Mononuclear cell (primary cell): ENCODE results near the gene PRDM1. TPM values are rescaled to one million over a fixed set of nuclear protein-coding genes. Genes with fewer than 3 reads are reported as not detected.

Source experiments
- H3K27me3 ChIP-seq: 2 replicates; pipeline ENCODE4 v1.6.0; 2011; ENCODE audit warnings: low read length, control low read depth; ENCODE audit not compliant: insufficient read depth
- H3K4me1 ChIP-seq: 2 replicates; pipeline ENCODE4 v1.5.1; 2011; ENCODE audit warnings: mild to moderate bottlenecking, low read length, control low read depth; ENCODE audit not compliant: insufficient read depth
- H3K4me3 ChIP-seq: 2 replicates; pipeline ENCODE4 v1.5.1; 2011; ENCODE audit warnings: mild to moderate bottlenecking, low read length, moderate library complexity
- H3K9me3 ChIP-seq: 2 replicates; pipeline ENCODE4 v1.5.1; 2011; ENCODE audit warnings: low read depth, mild to moderate bottlenecking, control low read depth, low read length
- total RNA-seq: library from RNA; depleted of rRNA; stranded (reverse); fragments of >200 nt; gene quantifications from one replicate; pipeline ENCODE4 v1.2.3, GENCODE V29; 2012

The PRDM1 gene
- total RNA-seq, 1 donor = 87.0 TPM

DNA sequence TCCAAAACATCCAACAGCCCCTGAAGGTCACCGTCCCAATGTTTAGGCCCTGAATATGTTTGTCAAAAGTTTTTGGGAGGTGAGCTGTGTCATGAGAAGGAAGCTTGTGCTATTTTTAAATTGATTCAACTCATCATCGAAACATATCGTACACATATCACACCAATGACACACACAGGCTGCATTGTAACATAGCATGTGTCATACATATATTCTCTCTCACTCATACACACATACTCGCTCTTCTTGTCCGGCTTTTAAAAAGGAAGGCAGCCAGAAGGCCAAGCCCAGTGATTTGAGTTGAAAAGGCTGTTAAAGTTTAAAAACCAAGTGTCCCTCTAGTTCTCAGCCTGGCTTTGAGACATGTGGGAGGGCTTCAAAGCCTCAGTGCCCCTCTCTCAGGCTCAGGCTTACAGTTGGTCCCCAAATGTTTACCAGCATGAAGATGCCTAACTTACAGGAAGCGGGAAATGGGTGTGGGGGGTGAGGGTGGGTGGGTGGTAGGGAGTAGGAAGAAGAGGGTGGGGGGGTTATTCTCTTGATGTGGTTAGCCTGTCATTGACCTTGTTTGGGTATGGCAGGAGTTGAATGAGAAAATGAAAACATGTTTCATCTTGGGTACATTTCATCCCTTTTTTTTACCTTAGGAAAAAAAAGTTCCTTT lies 3.3 kb upstream of the PRDM1 start:
- H3K4me3 ChIP-seq = no peak overlapping the region
- peaks cover 46% of the 10 kb centered on the region for H3K4me1 ChIP-seq

DNA sequence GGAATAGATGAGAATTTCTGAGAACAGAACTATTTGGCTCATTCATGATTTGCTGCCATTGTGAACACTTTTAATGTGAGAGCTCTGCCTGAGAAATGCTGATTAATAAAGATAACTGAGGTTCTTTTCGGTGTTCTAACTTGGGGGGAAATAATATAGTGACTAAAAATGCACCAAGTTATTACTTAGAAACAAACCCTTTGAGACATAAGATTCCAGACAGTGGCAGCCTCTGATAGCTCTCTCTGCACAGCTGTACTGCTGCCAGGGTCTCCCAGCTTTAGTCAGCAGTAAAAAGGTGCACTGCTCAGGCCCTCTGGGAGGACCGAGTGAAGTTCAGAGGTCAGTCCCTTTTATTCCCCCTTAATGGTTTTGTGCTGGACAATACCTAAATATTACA lies 2.5 kb upstream of the PRDM1 start:
- Histone ChIP-seq H3K27me3 (peaks cover 7% of the 10 kb centered on the region), H3K4me3 (no peak overlapping the region), H3K9me3 (no peaks in the 10 kb centered on the region), H3K4me1 (peaks cover 53% of the 10 kb centered on the region)

More for the DNA sequence above, 3.3 kb upstream of the PRDM1 start:
- Histone ChIP-seq H3K9me3 (no peaks in the 10 kb centered on the region), H3K27me3 (peaks cover 7% of the 10 kb centered on the region)

DNA sequence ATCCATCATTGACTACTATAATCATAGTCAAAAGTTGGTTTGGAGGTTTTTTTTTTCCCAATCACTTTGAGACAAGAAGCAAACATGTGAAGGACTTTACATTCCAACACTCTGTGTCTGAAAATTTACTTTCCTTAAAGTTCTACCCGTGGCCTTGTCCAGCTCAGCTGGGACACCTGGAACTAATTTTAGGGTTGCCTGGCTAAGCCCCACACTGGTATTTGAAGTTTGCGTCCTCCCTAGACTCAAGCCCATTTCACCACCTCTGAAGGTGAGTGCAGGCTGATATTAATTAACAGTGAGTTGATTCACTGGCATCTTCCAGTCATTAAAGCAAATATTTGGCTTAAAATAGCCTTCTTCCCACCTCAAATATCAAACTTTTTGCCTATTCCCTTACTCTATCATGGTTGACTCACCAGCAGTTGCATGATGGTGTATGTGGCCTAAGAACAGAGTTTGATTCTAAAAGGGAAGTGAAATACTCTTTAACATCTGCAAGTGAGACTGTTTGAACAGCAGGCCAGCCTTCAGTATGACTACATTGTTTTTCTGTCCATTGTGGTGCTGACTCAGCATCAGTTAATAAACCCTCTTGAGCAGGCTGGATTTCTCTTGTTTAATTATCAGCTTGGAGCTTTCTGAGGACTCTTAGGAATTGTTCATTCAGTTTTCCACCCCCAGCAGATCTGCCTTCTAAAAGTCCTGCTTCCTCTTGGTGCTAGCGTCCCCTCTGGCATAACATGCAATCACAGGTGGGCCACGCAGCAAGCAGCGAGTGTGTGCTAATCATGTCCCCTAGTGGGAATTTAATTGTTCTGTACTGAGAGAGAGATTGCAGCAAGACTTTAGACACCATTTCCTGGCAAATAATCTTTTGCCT lies 1.8 kb upstream of the PRDM1 start:
- H3K9me3 ChIP-seq = no peaks in the 10 kb centered on the region
- H3K4me3 ChIP-seq = no peak overlapping the region
- peaks cover 9% of the 10 kb centered on the region for H3K27me3 ChIP-seq
- H3K4me1 ChIP-seq = peaks cover 60% of the 10 kb centered on the region

DNA sequence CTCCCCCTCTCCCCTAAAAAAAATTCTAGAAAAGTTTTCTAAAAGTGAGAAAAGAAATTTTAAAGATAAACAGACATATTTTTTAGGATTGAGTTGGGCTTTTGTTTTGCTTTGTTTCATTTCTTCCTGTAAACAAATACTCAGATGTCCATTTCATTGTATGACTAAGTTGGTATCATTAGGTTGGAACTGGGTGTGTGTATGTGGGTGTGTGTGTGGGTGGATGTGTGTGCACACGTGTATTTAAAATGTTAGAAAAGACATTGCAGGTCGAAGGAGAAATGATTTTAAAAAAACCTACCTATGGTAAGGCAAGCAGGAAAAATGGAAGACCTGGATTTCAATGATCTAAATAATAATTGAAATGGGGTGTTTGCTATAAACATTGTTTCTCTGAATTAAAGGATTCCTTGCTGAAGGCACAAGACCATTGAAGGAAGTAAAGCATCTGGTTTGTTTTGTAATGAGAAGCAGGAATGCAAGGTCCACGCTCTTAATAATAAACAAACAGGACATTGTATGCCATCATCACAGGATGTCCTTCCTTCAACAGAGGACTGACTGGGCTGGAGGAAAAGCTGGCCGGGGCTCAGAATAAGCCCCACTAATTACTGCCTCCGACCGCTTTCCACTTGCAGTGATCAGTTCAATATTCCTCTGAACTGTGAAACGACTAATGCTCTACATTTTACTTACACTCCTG lies 996 bp upstream of the PRDM1 start:
- H3K27me3 ChIP-seq = peaks cover 9% of the 10 kb centered on the region
- no peak overlapping the region for H3K4me3 ChIP-seq
- peaks cover 67% of the 10 kb centered on the region for H3K4me1 ChIP-seq
- H3K9me3 ChIP-seq = no peaks in the 10 kb centered on the region

DNA sequence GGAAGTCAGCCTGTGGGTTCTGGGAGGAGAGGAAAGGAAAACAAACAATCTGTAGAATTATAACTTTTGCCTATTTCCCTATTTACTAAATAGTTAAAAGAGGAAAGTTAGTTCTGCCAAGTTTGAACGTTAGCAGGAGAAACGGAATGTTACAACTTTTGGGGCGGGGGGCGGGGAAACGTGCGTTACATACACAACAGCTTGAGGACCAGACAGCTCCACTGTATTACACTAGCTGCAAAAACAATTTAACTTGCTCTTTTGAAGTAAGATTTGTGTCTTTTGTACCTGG lies 498 bp upstream of the PRDM1 start:
- H3K4me1 ChIP-seq = peaks cover 69% of the 10 kb centered on the region

DNA sequence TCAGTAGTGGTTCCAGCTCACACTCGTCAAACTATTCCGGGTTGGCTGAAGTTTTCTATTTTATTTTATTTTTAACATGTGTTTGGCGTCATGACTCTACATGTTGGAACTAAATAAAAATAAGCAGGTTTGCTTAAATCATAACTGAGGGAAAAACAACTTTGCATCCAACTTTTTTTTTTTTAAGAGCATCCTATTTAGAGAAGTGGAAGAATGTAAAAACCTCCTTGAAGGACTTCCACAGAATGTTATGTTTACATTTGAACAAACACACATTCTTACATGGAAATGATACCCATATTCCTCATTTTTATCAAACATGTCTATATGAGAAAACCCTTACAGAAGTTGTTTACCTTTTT lies 659 bp downstream of the PRDM1 start:
- Histone ChIP-seq H3K4me1 (peaks cover 69% of the 10 kb centered on the region), H3K27me3 (peaks cover 9% of the 10 kb centered on the region), H3K9me3 (no peaks in the 10 kb centered on the region), H3K4me3 (peak overlapping the region; percentile 53)

More for the DNA sequence above, 498 bp upstream of the PRDM1 start:
- Histone ChIP-seq H3K9me3 (no peaks in the 10 kb centered on the region), H3K27me3 (peaks cover 9% of the 10 kb centered on the region), H3K4me3 (peak overlapping the region; percentile 53)

DNA sequence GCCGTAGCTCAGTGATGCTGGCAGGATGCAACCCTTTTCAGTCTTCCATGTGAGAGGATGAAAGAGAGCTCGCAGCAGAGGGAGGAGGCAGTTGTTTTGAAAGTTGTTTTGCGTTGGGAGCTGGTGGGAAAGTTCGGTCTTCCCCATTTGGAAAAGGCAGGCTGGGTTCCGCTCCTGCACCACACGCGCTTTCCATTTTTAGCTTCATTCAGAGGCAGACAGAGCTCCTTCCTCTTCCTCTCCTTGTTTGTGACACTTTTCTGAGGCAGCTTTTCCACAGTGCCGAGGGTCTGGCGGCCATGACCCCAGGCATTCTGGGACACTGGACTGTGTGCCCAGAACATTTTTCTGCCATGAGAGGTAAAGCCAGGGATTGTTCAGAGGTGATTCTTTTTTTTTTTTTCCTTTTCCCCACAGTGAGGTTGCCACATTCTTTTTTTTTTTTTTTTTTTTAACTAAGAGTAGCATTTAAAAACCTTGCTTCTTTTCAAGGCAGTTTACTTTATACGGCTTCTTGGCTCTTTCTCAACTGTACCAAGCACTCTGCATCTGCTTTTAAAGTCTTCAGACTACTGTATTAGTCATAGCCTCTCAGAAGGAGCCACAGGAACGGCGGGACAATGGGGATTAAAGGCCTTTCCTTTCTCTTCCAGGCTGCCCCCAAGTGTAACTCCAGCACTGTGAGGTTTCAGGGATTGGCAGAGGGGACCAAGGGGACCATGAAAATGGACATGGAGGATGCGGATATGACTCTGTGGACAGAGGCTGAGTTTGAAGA lies 1.6 kb downstream of the PRDM1 start:
- H3K9me3 ChIP-seq = no peaks in the 10 kb centered on the region
- H3K4me3 ChIP-seq = peak overlapping the region; percentile 53
- H3K4me1 ChIP-seq = peaks cover 72% of the 10 kb centered on the region
- peaks cover 9% of the 10 kb centered on the region for H3K27me3 ChIP-seq

DNA sequence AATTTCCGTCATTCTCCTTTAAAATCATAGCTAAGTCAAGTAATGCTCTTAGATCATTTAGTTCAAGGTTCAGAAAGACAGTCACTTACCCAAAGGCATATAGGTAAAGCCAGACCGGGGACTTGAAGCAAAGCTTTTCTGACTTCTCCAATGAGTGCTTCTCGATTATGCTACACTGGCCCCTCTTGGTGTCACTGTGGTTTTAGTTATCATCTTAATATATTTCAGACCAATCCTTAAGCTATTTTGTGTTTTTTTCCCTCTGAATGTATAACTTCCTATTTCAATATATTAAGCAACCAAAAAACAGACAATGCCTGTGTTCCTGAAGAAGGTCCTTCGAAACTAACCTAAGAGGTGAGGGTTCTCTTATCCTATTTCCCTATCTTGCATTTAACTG lies 3.9 kb downstream of the PRDM1 start:
- H3K27me3 ChIP-seq = peaks cover 9% of the 10 kb centered on the region
- no peaks in the 10 kb centered on the region for H3K9me3 ChIP-seq
- H3K4me1 ChIP-seq = peaks cover 60% of the 10 kb centered on the region
- H3K4me3 ChIP-seq = no peak overlapping the region

DNA sequence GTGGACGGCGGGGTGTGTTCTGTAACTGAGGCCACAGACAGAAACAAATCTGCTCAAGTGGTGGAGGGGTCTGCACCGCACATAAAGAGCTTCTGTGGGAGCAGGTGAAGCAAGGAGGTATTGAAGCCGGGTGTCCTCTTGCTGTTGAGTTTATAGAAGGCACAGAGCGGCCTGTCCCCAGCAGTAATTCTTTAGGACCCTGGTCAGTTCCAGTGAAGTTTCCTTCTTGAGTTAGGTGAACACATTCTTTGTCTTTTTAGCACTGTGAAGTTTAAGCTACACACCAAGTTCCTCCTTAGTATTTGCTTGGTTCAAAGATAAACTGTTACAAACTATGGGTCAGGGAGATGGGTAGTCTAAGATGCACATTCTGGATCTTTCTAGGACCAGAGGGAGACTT lies 6.1 kb downstream of the PRDM1 start:
- Histone ChIP-seq H3K27me3 (peaks cover 7% of the 10 kb centered on the region), H3K4me1 (peaks cover 50% of the 10 kb centered on the region), H3K9me3 (no peaks in the 10 kb centered on the region), H3K4me3 (no peak overlapping the region)

DNA sequence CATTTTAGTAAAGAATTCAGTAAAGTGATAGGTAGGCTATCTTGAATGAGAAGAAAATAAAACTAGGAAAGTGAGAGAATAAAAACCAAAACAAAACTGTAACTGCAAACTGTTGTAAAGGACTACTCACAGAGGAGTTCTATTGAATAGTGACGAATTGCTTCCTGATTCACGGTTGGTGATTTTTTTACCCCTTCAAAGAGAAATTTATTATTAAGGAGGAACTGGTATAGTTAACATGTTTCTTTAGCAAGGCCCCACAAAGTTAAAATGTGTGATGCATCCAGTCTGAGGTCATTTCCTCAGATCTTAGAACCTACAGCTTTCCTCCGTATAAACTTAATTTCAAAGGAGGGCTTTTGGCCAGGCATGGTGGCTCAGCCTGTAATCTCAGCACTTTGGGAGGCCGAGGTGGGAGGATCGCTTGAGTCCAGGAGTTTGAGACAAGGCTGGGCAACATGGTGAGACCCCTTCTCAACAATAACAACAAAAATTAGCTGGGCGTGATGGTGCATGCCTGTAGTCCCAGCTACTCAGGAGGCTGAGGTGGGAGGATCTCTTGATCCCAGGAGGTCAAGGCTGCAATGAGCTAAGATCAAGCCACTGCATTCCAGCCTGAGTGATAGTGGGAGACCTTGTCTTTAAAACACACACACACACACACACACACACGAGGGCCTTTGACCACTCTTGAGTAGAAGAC lies 8.3 kb downstream of the PRDM1 start:
- Histone ChIP-seq H3K4me3 (no peak overlapping the region), H3K27me3 (no peaks in the 10 kb centered on the region), H3K9me3 (no peaks in the 10 kb centered on the region), H3K4me1 (peaks cover 40% of the 10 kb centered on the region)

DNA sequence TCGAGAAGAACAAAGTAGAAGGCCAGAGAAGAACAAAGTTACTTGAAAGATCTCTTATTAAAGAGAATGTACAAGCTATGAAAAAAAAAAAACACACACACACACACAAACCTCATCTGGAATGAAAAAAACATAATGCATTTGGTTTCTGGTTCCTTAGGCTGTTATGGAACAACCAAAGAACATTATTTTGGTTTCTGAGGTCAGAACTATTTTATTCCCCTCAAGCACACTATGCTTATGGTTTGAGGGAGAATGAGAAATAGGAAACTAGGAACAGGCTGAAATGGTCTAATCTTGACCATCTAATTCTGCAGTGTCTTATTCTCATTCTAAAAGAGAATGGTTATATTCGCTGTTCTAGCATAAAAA lies 8.8 kb downstream of the PRDM1 start:
- Histone ChIP-seq H3K4me3 (no peak overlapping the region), H3K27me3 (no peaks in the 10 kb centered on the region), H3K4me1 (peaks cover 35% of the 10 kb centered on the region), H3K9me3 (no peaks in the 10 kb centered on the region)

DNA sequence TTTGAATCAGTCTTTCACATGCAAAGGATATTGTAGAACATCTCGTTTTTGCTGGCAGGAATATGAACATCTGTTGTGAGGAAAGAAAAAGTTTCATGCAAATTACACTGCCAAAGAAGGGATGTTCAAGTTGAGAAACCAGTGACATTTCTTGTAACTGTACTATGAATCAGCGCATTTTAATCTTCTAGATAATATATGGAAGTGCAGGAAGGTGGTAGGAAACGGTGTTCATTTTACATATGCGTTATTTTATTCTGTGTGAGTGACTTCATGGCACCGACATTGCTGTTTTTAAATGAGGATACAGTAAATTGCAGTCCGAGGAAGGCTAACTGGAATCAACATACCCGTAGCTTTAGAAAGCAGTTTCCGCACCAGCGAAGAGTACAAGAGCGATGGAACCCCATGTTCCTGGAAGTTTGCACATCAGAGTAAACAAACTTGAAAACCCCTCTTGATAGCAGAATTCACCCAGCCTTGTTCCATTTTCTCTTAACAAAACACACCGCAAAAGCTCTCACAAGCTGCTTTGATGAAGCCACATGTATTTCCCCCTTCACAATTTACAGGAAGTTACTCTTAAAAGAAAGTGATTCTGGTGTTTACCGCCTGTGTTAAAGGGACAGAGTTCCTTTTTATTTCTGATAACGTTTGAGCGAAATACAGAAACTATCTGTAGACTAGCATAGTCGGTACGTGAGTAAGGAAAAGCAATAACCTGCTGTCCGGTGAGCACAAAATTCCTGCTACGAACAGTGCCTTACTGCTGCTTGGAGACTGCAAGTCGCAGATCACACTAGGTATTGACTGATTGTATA lies 11.5 kb downstream of the PRDM1 start:
- peak overlapping the region; percentile 45 for H3K4me3 ChIP-seq
- H3K4me1 ChIP-seq = peaks cover 28% of the 10 kb centered on the region
- H3K9me3 ChIP-seq = no peaks in the 10 kb centered on the region
- no peaks in the 10 kb centered on the region for H3K27me3 ChIP-seq

DNA sequence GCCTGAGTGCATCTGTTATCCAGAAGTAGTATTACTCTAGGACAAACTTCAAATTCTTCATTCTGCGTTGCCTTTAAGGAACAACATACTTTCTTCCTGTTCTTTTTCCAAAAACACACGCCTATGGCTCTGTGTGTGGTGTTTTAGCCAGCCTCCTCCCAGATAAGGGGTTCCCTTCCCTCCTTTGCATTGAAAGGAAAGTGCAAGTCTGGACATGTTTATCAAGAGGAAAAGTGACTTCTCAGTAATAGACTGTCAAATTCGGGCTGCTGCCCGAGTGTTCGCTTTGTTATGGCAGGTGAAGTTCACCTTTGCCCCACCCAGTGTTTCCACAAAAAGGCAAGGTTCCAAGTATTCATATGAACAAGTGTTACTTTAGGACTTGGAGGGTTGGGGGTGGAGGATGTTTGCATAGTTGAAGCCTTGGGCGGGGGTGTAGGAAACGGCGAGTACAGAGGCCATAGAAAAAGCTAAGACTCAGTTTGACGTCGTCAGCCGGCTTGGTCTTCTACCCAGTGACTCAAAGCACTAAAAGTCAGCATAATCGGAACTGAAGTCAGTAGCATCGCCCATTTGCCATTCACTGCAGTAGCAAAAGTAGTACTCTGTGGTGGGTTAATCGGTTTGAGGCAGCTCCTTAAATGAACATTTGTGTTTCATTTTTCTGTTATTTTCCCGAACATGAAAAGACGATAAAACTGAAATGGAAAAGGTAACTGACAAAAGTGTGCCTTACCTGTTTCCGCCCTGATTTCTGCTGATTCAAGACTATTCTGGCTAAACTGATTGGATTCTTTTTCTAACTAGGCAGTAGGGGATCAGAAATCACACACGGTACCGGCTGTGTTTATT lies 12.5 kb downstream of the PRDM1 start:
- Histone ChIP-seq H3K4me3 (peak overlapping the region; percentile 45), H3K9me3 (no peaks in the 10 kb centered on the region), H3K27me3 (no peaks in the 10 kb centered on the region), H3K4me1 (peaks cover 37% of the 10 kb centered on the region)
